MM.1S (cell line): ENCODE measurements around the gene PTPRK.
A peak's percentile ranks its signal among the peaks of the same experiment; 100 is the strongest.

Experiments
- DNase-seq: peaks from one replicate; pipeline ENCODE4 v3.0.0-alpha.2; 2015
- H2AFZ ChIP-seq: fragments of 300-600 bp; sonication (generic); 2 replicates; pipeline ENCODE4 v1.6.0; 2016; ENCODE audit warnings: antibody characterized with exemption, low read length
- H3F3A ChIP-seq: fragments of 300-600 bp; sonication (generic); 2 replicates; pipeline ENCODE4 v1.6.1; 2016; ENCODE audit warnings: mild to moderate bottlenecking, antibody characterized with exemption, low read length, moderate library complexity, mixed read lengths; ENCODE audit not compliant: insufficient read depth
- H3K27ac ChIP-seq: fragments of 300-600 bp; sonication (generic); 2 replicates; pipeline ENCODE4 v1.5.1; 2016; ENCODE audit warnings: mild to moderate bottlenecking, low read length
- H3K27me3 ChIP-seq: fragments of 300-600 bp; sonication (generic); replicated peaks from 2 replicates; pipeline ENCODE4 v1.6.0; 2016; ENCODE audit warnings: low read length; ENCODE audit not compliant: insufficient read depth
- H3K36me3 ChIP-seq: fragments of 300-600 bp; sonication (generic); replicated peaks from 2 replicates; pipeline ENCODE4 v1.6.1; 2016; ENCODE audit warnings: mild to moderate bottlenecking, low read length, mixed read lengths; ENCODE audit not compliant: insufficient read depth
- H3K4me1 ChIP-seq: fragments of 300-600 bp; sonication (generic); 2 replicates; pipeline ENCODE4 v1.6.1; 2016; ENCODE audit warnings: low read length, mixed read lengths
- H3K4me2 ChIP-seq: fragments of 300-600 bp; sonication (generic); 2 replicates; pipeline ENCODE4 v1.6.0; 2016; ENCODE audit warnings: low read depth, low read length
- H3K4me3 ChIP-seq: fragments of 300-600 bp; sonication (generic); 2 replicates; pipeline ENCODE4 v1.5.1; 2016; ENCODE audit warnings: low read length, mixed read lengths
- H3K79me2 ChIP-seq: fragments of 300-600 bp; sonication (generic); 2 replicates; pipeline ENCODE4 v1.6.1; 2016; ENCODE audit warnings: mixed run types, low read length, mixed read lengths
- H3K9ac ChIP-seq: fragments of 300-600 bp; sonication (generic); 2 replicates; pipeline ENCODE4 v1.6.1; 2016; ENCODE audit warnings: low read length, mixed read lengths
- H3K9me2 ChIP-seq: fragments of 300-600 bp; sonication (generic); replicated peaks from 2 replicates; pipeline ENCODE4 v1.6.1; 2016; ENCODE audit warnings: mild to moderate bottlenecking, low read length, mixed read lengths; ENCODE audit not compliant: insufficient read depth
- H3K9me3 ChIP-seq: fragments of 300-600 bp; sonication (generic); replicated peaks from 2 replicates; pipeline ENCODE4 v1.6.1; 2016; ENCODE audit warnings: mild to moderate bottlenecking, low read length, mixed read lengths; ENCODE audit not compliant: insufficient read depth
- H4K20me1 ChIP-seq: fragments of 300-600 bp; sonication (generic); 2 replicates; pipeline ENCODE4 v1.6.1; 2016; ENCODE audit warnings: mild to moderate bottlenecking, low read length, moderate library complexity, mixed read lengths; ENCODE audit not compliant: insufficient read depth
- EZH2 ChIP-seq: fragments of 300-600 bp; sonication (generic); optimal IDR thresholded peaks from 2 replicates; pipeline ENCODE3; 2017; ENCODE audit warnings: low read depth, mild to moderate bottlenecking, antibody characterized with exemption, low read length, mixed read lengths
- EZH2phosphoT487 ChIP-seq: fragments of 300-600 bp; sonication (generic); IDR thresholded peaks from 2 replicates; pipeline ENCODE4 v1.6.1; 2018; ENCODE audit warnings: antibody characterized with exemption, low read length
- TF ChIP-seq, protein P1 (sequence below): fragments of 300-600 bp; sonication (generic); IDR thresholded peaks from 2 replicates; pipeline ENCODE4 v1.5.1; 2016; ENCODE audit warnings: antibody characterized with exemption, low read length, mixed read lengths

PTPRK gene

DNA sequence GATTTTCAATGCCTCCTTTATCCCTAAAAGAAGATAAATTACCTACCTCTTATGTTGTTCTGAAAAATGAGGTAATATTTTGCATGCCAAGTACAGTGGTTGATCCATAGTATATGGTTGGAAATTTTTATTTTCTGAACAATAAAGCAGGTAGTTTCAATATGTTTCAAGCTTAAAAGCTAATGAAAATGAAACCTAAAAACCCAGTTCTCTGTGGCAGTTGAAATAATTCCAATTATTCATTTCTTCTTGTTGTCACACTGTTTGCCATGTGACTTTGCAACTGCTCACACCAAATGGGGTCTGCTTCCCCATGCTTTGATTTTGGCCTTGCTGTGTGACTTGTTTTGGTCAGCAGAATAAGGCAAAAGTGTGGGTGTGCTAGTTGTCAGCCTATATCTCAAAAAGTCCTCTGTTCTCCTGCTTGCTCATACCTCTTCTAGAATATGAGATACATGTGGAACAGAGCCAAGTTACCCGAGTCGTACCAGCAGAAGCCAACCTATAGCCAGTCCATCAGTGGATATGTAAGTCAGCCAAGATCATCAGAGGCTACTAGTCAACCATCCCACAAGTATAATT, 422.3 kb downstream of the PTPRK start:
- H3K9me2 ChIP-seq = no peaks in the 10 kb centered on the region
- H3K9ac ChIP-seq = peak overlapping the region; percentile 5; the same call in 1 of the 2 replicates
- no peaks in the 10 kb centered on the region for H3K36me3 ChIP-seq
- no peaks in the 10 kb centered on the region for H3K9me3 ChIP-seq
- no peaks in the 10 kb centered on the region for H3K27me3 ChIP-seq
- TF ChIP-seq, protein P1, sequence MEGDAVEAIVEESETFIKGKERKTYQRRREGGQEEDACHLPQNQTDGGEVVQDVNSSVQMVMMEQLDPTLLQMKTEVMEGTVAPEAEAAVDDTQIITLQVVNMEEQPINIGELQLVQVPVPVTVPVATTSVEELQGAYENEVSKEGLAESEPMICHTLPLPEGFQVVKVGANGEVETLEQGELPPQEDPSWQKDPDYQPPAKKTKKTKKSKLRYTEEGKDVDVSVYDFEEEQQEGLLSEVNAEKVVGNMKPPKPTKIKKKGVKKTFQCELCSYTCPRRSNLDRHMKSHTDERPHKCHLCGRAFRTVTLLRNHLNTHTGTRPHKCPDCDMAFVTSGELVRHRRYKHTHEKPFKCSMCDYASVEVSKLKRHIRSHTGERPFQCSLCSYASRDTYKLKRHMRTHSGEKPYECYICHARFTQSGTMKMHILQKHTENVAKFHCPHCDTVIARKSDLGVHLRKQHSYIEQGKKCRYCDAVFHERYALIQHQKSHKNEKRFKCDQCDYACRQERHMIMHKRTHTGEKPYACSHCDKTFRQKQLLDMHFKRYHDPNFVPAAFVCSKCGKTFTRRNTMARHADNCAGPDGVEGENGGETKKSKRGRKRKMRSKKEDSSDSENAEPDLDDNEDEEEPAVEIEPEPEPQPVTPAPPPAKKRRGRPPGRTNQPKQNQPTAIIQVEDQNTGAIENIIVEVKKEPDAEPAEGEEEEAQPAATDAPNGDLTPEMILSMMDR = no peak
- TF ChIP-seq EZH2 (no peak), EZH2phosphoT487 (no peak)
- H4K20me1 ChIP-seq = no peaks in the 10 kb centered on the region
- DNase-seq = peak; percentile 46
- no peaks in the 10 kb centered on the region for H3K79me2 ChIP-seq
- peaks cover 8% of the 10 kb centered on the region for H3K4me1 ChIP-seq
- 0 out of 2 replicates have a peak, but pooled peaks cover 3% of the 10 kb centered on the region for H3F3A ChIP-seq
- 0 out of 2 replicates have a peak overlapping the region, but pooled peaks have one; percentile 16 for H3K4me3 ChIP-seq
- H2AFZ ChIP-seq = peak overlapping the region; percentile 51
- H3K4me2 ChIP-seq = peak overlapping the region; percentile 62
- H3K27ac ChIP-seq = peak overlapping the region; percentile 30; the same call in 1 of the 2 replicates

DNA sequence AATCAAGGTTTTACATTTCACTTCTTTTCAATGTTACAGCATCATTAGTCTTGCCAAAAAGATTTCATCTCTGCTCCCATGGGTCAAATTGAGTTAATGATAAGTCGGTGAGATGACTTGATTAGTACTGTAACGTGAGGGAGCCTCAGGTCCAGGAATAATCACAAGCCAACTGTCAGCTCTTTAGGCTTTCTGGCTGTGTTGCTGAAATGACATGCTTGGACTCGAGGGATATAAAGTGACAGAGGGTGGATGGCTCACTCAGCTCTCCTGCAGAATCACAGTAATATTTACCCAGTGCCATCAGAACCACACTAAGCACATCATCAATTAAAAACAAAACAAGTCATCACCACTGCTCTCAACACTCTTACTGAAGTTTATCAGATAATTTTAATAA, 423.4 kb downstream of the PTPRK start:
- Histone ChIP-seq H4K20me1 (no peaks in the 10 kb centered on the region), H3K27me3 (no peaks in the 10 kb centered on the region), H3K4me2 (no peak overlapping the region), H3F3A (0 out of 2 replicates have a peak, but pooled peaks cover 3% of the 10 kb centered on the region), H3K36me3 (no peaks in the 10 kb centered on the region), H3K27ac (no peak overlapping the region), H3K79me2 (no peaks in the 10 kb centered on the region), H3K4me3 (no peak overlapping the region), H3K9ac (no peak overlapping the region), H3K4me1 (peaks cover 8% of the 10 kb centered on the region), H3K9me3 (no peaks in the 10 kb centered on the region), H2AFZ (no peak overlapping the region), H3K9me2 (no peaks in the 10 kb centered on the region)
- TF ChIP-seq, protein P1 = no peak
- TF ChIP-seq EZH2 = no peak
- TF ChIP-seq EZH2phosphoT487 = no peak
- no peak for DNase-seq

DNA sequence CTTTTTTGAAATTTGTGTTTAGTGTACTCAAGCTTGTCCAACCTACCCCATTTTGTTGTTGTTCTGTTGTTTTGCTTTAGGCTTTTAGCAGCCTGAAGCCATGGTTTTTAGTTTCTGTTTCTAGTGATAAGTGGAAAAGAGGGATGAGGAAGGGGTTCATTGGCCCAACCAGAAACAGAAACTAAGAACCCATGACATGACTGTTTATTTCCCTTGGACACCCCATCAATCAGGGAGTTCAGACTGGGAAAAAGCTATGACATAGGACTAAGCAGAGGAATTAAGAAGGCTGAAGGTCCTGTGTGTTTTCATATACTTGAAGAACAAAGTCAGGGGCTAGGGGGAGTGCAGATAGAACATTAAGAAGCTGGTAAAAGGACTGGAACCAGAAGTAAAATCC, 425.0 kb downstream of the PTPRK start:
- H3F3A ChIP-seq = 0 out of 2 replicates have a peak, but pooled peaks cover 3% of the 10 kb centered on the region
- H3K36me3 ChIP-seq = no peaks in the 10 kb centered on the region
- H2AFZ ChIP-seq = peak overlapping the region; percentile 25; the same call in 1 of the 2 replicates
- H3K4me2 ChIP-seq = peak overlapping the region; percentile 17; the same call in 1 of the 2 replicates
- no peak overlapping the region for H3K27ac ChIP-seq
- no peaks in the 10 kb centered on the region for H4K20me1 ChIP-seq
- no peak for TF ChIP-seq EZH2
- TF ChIP-seq, protein P1 = no peak
- no peak for TF ChIP-seq EZH2phosphoT487
- H3K9me3 ChIP-seq = no peaks in the 10 kb centered on the region
- H3K27me3 ChIP-seq = no peaks in the 10 kb centered on the region
- H3K9me2 ChIP-seq = no peaks in the 10 kb centered on the region
- H3K9ac ChIP-seq = no peak overlapping the region
- no peak overlapping the region for H3K4me3 ChIP-seq
- H3K4me1 ChIP-seq = peaks cover 8% of the 10 kb centered on the region
- no peaks in the 10 kb centered on the region for H3K79me2 ChIP-seq
- no peak for DNase-seq
